Lung microvascular endothelial cell (primary cell): Measurements from ENCODE around the gene PPFIBP1. TPM values are rescaled to one million over a fixed set of nuclear protein-coding genes. Genes with fewer than 3 reads are reported as not detected.

Experiments
- DNase-seq, 2 donors: peaks; one replicate each; pipeline versions ENCODE4 v3.0.0 to v3.0.0-alpha.2; 2010; ENCODE audit warnings: low read depth in 2 of 2
- total RNA-seq: library from RNA; depleted of rRNA; stranded (reverse); fragments of >200 nt; gene quantifications from 2 replicates; pipeline ENCODE4 v1.2.1, GENCODE V29; 2014

PPFIBP1 gene
- total RNA-seq, result 301 and 612 TPM in 2 replicates

DNA sequence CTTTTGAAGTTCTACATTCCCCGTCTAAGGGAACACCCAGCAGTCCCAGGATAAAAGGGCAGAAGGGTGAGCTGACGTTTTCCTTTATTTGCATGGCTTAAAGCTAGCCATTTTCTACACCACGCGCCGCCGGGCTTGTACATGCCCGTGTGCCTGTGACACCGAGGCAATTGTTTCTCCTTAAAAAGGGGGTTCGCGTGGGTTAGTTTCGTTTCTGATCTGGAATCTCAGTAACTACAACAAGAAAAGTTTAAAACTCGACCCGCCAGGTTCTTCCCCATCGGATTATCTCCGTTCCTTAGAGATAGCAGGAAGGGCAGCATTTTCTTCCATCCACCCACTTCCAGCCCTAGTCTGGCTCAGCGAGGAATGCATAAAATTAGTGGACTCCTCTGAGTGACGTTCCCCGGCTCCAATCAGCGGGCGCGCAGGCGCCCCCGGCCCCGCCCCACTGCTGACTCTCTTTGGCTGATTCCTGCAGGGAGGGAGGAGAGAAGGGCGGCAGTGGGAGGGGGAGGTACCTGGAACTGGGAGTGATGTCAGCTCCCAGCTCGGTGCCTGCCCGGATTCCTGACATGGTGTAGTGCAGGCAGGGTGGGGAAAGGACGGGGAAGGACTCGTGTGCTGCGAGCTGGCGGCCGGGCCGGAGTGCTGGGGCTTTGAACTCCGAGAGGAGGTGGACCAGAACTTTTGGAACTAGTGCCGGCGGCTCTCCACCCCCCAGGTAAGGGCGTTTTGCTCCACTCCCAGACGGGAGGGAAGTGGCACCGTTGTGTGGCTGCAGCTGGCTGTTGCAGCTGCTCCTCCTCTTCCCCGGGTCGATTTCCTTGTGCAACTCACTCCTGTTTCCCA lies at the start of gene PPFIBP1:
Gene PPFIBP1 (plus strand): TSS at position 565 of the 852 bp plus-strand sequence. CDS start 109,191 bp downstream, outside the sequence.
- DNase-seq, result peak; percentile 99

DNA sequence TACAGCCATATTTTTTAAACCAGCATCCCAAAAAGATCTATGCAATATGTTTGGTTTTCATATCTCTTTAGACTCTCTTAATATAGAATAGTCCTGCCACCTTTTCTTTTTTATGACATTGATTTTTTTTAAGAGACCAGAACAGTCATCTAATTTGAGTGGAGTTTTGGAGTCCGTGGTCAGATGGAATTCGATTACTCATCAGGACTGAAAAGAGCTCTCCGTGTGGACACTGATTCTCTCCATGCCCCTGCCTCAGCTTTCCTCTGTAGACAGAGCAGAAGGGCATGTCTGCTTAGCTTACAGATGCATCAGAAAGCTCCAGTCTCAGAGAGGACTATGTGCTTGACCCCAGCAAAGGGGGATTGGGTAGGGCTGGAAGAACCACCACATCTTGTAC lies 49.7 kb upstream of the PPFIBP1 start:
- DNase-seq, result peak in 1 of 2 donors; percentile 34

DNA sequence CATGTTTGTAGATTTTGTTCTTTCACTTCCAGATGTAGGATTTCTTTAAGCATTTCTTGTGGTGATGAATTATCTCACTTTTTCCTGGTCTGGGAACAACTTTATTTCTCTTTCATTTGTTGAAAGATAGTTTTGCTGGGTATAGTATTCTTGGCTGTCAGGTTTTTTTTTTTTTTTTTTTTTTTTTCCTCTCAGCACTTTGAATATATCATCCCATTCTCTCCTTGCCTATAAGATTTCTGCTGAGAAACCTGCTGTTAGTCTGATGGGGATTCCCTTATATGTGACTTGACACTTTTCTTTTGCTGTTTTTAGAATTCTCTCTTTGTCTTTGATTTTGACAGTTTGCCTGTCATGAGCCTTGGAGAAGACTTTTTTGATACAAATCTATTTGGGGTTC lies 47.0 kb upstream of the PPFIBP1 start:
- no peak for DNase-seq

DNA sequence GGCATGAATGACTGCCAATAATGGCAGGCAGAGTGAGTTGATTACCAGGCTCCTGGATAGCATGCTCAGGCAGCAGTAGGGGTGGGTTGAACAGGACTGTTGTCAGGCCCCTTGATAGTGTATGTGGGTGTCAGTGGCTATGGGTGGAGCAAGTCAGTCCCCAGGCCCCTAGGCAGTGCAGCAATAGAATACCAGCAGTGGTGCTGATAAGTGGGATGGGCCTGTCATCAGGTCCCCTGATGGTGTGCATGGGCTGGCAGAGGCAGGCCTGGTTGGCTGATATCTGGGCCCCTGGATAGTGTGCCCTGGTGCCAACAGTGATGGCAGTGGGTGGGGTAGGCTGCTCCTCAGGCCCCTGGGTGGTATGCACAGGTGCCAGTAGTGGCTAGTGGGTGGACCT lies 45.1 kb upstream of the PPFIBP1 start:
- no peak for DNase-seq

DNA sequence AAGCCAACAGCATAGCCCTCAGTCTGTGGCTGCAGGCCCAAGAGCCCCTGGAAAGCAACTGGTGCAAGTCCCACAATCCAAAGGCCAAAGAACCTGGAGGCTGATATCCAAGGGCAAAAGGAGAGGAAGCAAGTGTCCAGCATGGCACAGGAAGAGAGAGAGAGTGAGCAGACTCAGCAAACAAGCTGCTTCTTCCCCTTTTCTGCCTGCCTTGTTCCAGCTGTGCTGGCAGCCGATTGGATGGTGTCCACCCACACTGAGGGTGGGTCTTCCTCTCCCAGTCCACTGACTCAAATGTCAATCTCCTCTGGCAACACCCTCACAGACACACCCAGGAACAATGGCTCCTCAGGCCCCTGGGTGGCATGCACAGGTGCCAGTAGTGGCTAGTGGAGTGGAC lies 44.0 kb upstream of the PPFIBP1 start:
- DNase-seq, result no peak

DNA sequence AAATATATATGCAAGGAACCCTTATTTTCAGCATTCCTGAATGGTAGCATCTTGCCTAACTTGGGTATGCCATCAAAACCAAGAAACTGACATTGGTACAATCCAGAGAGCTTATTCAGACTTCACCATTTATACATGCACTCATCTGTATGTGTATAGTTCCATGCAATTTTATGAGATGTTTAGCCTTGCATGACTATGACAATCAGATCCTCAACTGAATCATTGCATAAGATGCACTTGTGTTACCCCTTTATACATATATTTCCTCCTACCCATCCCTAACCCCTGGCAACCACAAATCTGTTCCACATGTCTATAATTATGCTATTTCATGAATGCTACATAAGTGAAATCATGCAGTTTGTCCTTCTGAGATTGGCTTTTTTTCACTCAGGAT lies 37.0 kb upstream of the PPFIBP1 start:
- no peak for DNase-seq

DNA sequence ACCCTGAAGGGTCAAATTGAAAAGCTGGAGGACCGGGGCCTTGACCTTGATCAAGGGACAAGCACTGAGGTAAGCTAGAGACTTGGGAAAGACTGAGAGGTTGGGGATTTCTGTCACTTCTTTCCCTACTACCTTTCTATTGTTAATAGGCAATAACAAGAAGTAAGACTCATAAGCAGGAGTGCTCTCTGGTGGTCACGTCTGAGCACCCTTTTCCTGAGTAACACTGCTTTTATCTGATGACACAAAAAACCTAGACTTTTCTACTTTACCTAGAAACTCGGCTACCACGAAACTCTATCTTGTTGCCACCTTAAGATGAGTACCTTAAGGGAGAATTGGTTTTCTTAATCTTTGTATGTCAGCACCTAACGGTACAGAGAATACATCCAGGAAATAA lies 35.5 kb upstream of the PPFIBP1 start:
- DNase-seq, result peak; percentile 27 to 29

DNA sequence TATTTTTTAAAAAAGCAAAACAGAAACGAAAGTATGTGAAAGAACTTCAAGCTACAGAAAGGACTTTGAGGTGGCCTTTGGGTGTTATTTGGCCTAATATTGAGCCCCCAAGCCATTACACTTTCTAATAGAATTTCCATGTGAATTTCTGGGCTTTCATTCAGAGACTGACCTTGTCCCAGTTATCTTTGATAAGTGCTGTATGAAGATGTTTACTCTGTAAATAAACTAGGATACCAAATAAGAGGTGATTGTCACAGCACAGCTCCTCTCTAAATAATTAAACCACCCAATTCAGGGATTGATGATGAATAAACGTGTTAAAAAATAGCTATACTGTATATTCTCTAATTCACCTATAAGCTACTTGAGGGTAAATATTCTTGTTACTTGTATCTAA lies 32.8 kb upstream of the PPFIBP1 start:
- no peak for DNase-seq

DNA sequence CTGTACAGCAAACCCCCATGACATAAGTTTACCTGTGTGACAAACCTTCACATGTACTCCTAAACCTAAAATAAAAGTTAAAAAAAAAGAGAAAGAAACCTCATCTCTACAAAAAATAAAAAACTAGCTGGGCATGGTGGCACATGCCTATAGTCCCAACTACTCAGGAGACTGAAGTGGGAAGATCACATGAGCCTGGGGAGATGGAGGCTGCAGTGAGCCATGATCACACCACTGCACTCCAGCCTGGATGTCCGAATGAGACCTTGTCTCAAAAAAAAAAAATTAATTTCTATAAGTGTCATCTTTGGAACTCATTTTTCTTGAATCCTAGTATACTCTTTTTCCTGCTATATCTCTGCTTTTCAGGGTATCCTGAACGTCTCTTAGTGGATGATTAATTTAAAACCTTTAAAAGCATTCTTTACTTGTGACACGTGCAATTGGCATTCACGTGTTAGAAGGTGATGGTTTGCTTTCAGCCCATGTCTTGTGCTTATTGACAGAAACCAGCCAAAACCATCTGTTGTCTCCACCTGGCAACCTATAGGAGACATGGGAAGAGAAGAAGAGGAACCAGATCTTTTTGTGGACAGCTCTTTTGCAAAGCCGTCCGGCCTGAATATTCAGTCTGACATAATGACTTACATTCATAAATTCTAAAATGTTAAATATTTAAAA lies 30.6 kb upstream of the PPFIBP1 start:
- DNase-seq, result no peak

DNA sequence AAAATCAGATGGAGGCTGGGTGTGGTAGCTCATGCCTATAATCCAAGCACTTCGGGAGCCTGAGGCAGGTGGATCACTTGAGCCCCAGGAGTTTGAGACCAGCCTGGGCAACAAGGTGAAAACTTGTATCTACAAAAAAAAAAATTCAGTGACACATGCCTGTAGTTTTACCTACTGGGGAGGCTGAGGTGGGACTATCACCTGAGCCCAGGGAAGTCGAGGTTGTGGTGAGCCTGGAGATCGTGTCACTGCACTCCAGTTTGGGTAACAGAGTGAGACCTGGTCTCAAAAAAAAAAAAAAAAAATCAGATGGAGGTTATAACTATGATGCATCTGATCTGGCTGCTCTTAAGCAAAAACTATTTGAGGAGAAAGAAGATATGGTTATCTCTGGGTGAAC lies 26.6 kb upstream of the PPFIBP1 start:
- no peak for DNase-seq

DNA sequence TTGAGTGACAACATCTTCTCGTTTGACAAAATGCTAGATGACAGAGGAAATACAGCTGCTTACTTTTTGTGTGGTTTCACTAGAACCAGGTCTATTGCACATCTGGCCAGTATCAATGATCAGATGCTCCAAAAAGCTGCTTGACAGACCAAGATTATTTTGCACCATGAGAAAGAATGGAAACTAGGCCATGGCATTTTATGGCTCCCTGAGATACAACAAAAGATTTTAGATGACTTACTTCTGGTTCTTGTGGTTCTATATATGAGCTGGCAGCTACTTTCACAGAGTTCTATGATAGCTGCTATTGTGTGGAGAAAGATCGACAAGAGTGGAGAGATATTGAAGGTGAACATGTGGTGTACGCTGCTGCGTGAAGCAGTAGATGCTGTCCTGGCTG lies 25.9 kb upstream of the PPFIBP1 start:
- no peak for DNase-seq

DNA sequence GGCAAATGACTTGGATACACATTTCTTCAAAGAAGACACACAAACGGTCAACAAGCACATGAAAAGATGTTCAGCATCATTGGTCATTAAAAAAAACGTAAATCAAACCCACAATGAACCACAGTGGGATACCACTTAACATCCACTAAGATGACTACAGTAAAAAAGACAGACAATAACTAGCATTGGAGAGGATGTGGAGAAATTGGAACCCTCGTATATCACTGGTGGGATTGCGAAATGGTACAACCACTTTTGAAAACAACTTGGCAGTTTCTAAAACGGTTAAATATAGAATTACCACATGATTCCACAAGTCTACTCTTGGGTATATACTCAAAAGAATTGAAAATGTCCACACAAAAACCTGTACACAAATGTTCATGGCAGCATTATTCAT lies 25.2 kb upstream of the PPFIBP1 start:
- DNase-seq, result no peak

DNA sequence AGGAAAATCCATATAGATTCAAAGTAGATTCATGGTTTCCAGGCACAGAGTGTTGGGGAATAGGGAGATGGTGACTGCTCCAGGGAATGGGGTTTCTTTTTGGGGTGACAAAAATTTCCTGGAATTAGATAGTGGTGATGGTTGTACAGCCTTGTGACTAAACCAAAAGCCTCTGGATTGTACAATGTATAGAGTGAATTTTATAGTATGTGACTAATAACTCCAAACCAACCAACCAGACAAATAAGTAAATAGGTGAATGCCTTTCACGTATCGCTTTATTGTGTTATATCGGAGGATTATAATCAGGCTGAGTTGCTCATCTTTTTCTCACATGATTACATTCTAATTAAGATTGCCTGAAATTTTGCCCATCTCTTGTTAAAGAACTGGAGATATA lies 24.6 kb upstream of the PPFIBP1 start:
- no peak for DNase-seq

DNA sequence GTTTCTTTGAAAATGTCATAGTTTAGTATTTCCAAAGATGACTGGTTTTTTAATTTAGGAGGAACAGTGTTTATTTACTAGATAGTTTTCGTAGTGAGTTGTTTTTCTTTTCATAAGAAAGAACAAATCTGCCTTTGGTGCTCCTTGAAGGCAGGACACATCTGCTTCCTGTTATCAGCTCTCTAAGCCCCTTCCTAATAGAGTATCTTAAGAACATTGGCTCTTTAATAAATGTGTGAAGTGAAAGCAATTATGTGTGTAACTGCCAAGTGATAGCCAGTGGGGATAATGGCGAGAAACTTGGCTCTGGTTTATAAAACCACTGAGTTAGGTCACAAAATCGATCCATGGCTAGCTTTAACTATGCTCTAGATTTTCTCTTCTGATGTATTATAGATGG lies 23.5 kb upstream of the PPFIBP1 start:
- peak in 1 of 2 donors; percentile 73 for DNase-seq

DNA sequence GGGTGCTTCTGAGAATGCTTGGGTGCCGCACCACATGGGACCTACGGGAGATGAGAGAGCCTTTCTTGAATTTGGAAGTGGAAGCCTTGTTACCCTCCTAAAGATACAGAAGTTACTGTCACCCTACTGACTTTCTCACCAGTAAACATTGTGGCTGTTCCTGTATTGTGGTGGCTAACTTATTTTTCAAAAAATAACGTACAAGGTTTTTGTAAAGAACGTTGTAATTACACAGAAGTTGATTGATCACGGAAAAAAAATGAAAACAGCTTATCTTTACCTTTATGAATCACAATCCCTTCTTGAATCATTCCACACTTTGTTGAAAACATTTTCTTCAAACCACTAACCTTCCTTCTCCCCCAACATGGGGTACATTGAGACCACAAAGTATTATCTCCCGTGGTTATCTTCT lies 22.0 kb upstream of the PPFIBP1 start:
- DNase-seq, result no peak

DNA sequence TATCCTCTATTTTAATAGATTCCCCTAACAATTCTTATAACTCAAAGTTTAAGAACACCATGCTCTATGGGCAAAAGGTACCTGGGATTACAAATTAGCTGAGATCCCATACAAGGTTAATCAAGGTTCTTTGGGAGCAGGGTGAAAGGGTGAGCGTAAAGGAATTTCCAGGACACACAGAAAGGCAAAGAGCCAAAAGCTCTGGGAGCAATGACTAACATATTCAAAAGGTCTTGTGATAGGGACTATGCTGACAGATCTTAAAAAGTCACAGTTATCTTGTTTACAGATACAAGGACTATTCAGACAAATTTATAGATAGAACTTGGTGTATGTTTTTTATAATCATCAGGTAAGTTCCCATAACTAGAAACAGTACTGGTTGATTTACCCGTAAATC lies 19.5 kb upstream of the PPFIBP1 start:
- peak in 1 of 2 donors; percentile 78 for DNase-seq

DNA sequence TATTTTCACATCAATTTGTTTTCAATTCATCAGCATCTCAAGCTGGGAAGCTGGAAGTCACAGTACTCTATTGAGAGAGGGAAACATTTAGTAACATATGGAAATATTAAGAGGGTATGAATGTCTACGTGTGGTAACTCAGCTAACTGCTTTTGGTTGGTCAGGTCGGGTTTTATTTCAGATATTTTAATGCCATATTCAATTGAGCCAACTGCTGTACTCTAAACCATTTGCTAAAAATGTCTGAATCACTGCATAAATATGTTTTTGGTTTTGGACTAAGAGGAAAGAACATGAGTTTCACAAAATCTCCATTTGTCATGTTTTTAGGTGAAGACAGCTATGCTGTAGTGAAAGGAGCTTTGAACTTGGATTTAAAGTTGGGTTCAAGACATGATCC lies 18.9 kb upstream of the PPFIBP1 start:
- no peak for DNase-seq

DNA sequence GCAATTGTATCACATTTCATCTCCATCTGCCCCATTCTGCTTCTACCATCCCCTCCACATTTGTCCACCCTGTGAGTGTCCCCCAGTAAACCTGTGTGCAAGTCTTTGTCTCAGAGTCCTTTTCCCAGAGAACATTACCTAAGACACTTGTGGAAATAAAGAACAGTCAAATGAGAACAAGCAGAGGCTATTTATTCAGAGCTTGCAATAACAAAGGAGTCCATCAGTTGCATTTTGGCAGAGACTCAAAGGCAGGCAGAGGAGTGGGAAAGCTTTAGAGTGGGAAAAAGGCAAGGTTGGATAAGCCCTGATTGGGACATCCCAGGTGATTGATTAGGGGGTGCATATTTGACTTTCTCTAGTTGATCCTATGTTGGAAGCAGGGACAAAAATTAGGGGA lies 18.2 kb upstream of the PPFIBP1 start:
- DNase-seq, result peak in 1 of 2 donors; percentile 58

DNA sequence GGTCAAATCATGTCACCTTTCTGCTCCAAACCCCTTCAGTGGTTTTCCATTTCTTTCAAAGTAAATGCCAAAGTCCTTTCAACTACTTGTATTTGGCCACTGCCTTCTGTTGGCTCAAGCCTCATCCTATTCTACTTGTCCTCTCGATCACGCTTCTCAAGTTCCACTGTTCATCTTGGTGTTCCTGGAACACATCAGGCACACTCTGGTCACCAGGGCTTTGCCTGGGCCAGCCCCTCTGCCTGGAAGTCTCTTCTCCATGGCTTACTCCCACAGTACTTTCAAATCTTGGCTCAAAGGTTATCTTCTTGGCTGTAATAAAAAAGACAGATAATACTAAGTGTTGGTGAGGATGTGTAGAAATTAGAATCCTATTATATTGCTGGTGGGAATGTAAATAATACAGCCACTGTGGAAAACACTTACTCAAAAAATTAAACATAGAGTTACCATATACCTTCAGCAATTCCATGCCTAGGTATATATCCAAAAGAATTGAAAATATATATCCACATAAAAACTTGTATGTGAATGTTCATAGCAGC lies 17.3 kb upstream of the PPFIBP1 start:
- DNase-seq, result no peak

DNA sequence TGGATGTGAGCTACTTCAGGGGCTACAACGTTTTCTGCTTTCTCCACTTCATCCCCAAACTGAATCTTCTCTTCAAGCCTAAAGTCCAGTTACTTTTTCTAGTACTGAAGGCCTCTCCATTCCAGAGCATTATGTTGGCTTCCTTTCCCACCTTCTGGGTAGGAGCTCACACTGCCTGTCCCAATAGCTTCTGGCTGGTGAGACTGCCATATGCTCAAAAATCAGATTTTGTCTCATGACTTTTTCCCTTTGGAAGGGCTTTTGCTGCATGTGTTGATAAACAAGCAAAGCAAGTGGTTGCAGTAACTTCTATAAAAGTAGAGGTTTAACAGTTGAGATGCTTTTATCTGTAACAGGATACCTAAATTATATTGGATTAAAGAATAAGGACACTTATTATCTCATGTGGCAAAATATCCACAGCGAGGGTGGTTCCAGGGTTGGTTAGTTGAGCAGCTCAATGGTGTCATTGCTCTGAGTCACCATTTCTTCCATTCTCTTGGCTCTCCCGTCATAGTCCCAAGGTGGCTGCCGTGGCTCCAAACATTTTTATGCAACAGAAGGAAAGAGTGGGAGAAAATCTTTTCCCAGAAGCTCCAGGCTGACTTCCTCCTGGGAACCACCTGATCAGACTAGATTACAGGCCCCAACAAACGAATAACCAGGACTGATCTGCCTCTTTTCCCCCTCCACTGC lies 15.1 kb upstream of the PPFIBP1 start:
- no peak for DNase-seq

DNA sequence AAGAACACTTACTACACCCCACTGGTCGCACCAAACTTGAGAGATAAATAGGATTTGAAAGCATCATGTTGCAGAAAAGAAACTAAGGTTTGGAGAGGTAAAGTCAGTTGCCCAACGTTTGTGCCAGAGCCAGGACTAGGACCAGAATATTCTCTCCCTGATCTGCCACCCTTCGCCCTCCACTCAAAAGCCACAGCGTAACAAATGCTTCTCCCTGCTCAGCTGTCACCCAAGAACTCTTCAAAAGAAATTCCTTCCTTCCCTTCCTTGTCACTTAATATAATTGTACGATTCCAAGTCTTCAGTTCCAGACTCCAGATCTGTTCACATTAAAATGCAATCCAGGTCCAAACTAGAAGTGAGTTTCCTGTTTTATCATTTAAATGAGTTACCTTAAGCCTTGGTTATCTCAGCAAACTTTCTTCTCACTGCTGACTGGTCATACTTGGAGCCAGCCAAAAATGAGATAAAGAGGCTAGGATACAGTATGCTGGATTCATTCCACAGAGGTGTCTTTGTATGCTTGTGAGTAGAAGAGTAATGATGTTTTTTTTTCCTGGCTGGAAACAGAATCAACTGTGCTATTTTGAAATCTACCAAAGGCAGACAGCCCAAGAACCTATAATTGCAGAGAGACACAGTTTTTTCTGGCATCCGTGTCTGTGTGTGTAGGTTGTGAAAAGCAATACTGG lies 12.8 kb upstream of the PPFIBP1 start:
- peak in 1 of 2 donors; percentile 61 for DNase-seq

DNA sequence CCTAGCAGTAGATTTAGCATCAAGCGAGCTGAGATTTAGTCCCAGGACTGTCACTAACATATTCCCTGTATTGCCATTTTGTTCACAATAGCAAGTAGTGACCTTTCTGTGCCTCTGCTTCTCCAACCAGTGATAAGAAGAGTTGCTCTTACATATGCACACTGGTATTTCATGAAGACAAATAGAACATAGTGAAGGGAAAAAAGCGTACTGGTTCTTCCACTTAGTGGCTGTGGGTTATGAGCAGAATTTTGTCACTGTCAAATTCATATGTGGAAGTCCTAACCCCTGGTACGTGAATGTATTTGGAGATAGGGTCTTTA lies 12.3 kb upstream of the PPFIBP1 start:
- no peak for DNase-seq
